K562 (cell line): ENCODE data around the gene NARF. TPM values are rescaled to one million over a fixed set of nuclear protein-coding genes. Genes with fewer than 3 reads are reported as not detected.
A peak's percentile ranks its signal among the peaks of the same experiment; 100 is the strongest.

Source experiments
- EHMT2 ChIP-seq: fragments of 450-650 bp; IDR thresholded peaks from 2 replicates; pipeline ENCODE4 v1.6.1; 2018; ENCODE audit warnings: antibody characterized with exemption
- HMGN3 ChIP-seq: IDR thresholded peaks from 2 replicates; pipeline ENCODE4 v1.6.1; 2011; ENCODE audit warnings: borderline replicate concordance, low read depth, mild to moderate bottlenecking, mixed read lengths, low read length; ENCODE audit not compliant: insufficient read length; ENCODE audit errors: extremely low read depth
- IRF2 ChIP-seq: sonication (generic); formaldehyde crosslinking; IDR thresholded peaks from 2 replicates; pipeline ENCODE4 v1.8.1; 2022; ENCODE audit warnings: mild to moderate bottlenecking, missing genetic modification reagents
- KAT2B ChIP-seq: IDR thresholded peaks from one replicate; pipeline ENCODE4 v1.6.1; 2012; ENCODE audit warnings: low read depth, mild to moderate bottlenecking, control low read depth, inconsistent platforms, low read length, moderate library complexity
- KDM1A ChIP-seq, 2 experiments: fragments of 450-650 bp; IDR thresholded peaks; 2 replicates each; pipeline ENCODE4 v1.6.1; 2016; ENCODE audit warnings: mild to moderate bottlenecking in 2 of 2
- MECOM ChIP-seq: fragments of 250-450 bp; sonication (Bioruptor Pico); IDR thresholded peaks from 2 replicates; pipeline ENCODE4 v1.8.0; 2022; ENCODE audit warnings: inconsistent platforms
- NCOR1 ChIP-seq: fragments of 450-650 bp; IDR thresholded peaks from 2 replicates; pipeline ENCODE4 v1.6.1; 2016; ENCODE audit warnings: mild to moderate bottlenecking, moderate library complexity
- NFIC ChIP-seq: fragments of 450-650 bp; IDR thresholded peaks from 2 replicates; pipeline ENCODE4 v1.6.1; 2017; ENCODE audit warnings: mild to moderate bottlenecking, inconsistent platforms
- NR2C1 ChIP-seq, 2 experiments: fragments of 450-650 bp; IDR thresholded peaks; 2 replicates each; pipeline ENCODE4 v1.6.1; 2017; ENCODE audit warnings: mild to moderate bottlenecking in 2 of 2, antibody characterized with exemption in 1 of 2, inconsistent platforms in 1 of 2, missing compliant biosample characterization in 1 of 2, missing genetic modification characterization in 1 of 2
- PTRF ChIP-seq: fragments of 450-650 bp; IDR thresholded peaks from 2 replicates; pipeline ENCODE4 v1.6.1; 2016; ENCODE audit warnings: mild to moderate bottlenecking, missing genetic modification characterization, missing compliant biosample characterization
- REST ChIP-seq, 2 experiments: fragments of 450-650 bp; formaldehyde crosslinking in 1 of 2; IDR thresholded peaks; 2 replicates each; pipeline versions ENCODE4 v1.4.0 to v1.6.1; 2014 to 2020; ENCODE audit warnings: mild to moderate bottlenecking in 2 of 2, borderline replicate concordance in 1 of 2, low read depth in 1 of 2
- SMAD4 ChIP-seq: fragments of 250-450 bp; sonication (Bioruptor Pico); conservative IDR thresholded peaks from 2 replicates; pipeline ENCODE4 v1.8.0; 2021; ENCODE audit warnings: inconsistent platforms, mild to moderate bottlenecking, moderate library complexity
- ZFP30 ChIP-seq: fragments of 250-450 bp; sonication (Bioruptor Pico); IDR thresholded peaks from 2 replicates; pipeline ENCODE4 v1.8.0; 2022; ENCODE audit warnings: moderate library complexity, mild to moderate bottlenecking, inconsistent platforms, borderline replicate concordance
- ZNF184 ChIP-seq: sonication (generic); formaldehyde crosslinking; IDR thresholded peaks from 2 replicates; pipeline ENCODE4 v1.5.0; 2020; ENCODE audit warnings: missing genetic modification reagents
- ZNF274 ChIP-seq: IDR thresholded peaks from 2 replicates; pipeline ENCODE4 v1.6.1; 2011; ENCODE audit warnings: low read depth, mild to moderate bottlenecking, low read length, moderate library complexity, borderline replicate concordance
- ZNF589 ChIP-seq: fragments of 200-800 bp; sonication (Bioruptor generic); IDR thresholded peaks from 2 replicates; pipeline ENCODE4 v1.6.1; 2016; ENCODE audit warnings: low read depth, missing genetic modification characterization, missing compliant biosample characterization
- polyA plus RNA-seq, 8 experiments: library from polyadenylated mRNA; depleted of rRNA in 4 of 8; stranded (reverse) in 5 of 8; unstranded in 3 of 8; fragments of >200 nt; fragmentation: Nextera tagmentation in 2 of 8; fragmentation: Illumina TruSeq in 1 of 8; extraction: Ambion mirVana in 2 of 8; extraction: Trizol in 1 of 8; gene quantifications; 2 replicates each; pipeline versions ENCODE4 v1.2.1 to v1.2.3, GENCODE V29; 2011 to 2014; ENCODE audit warnings: inconsistent platforms in 1 of 8, missing spikeins in 1 of 8
- total RNA-seq, 7 experiments: library from RNA; depleted of rRNA in 6 of 7; stranded (reverse); fragments of >200 nt in 6 of 7; fragmentation: Illumina TruSeq in 2 of 7; extraction: Trizol in 2 of 7; gene quantifications; 2 replicates each; pipeline versions ENCODE4 v1.2.1 to v1.2.3, GENCODE V29; 2011 to 2021; ENCODE audit warnings: low replicate concordance in 1 of 7
- TF ChIP-seq, protein P1 (sequence below), 2 experiments: IDR thresholded peaks; 2 replicates each; pipeline ENCODE4 v1.6.1; 2012; ENCODE audit warnings: improper control_type of control experiment in 2 of 2, low read depth in 2 of 2, low read length in 2 of 2, borderline replicate concordance in 1 of 2

The NARF gene
- total and polyA plus RNA-seq, 9 of the 15 experiments (the other 6 are each of a cell fraction or from before 2014, with no cell fraction given): 60.4 to 423 (median 132) TPM

GRCh38 chr17:82461827-82462524 is 3.4 kb downstream of the NARF start (continued):
- TF ChIP-seq, protein P1, sequence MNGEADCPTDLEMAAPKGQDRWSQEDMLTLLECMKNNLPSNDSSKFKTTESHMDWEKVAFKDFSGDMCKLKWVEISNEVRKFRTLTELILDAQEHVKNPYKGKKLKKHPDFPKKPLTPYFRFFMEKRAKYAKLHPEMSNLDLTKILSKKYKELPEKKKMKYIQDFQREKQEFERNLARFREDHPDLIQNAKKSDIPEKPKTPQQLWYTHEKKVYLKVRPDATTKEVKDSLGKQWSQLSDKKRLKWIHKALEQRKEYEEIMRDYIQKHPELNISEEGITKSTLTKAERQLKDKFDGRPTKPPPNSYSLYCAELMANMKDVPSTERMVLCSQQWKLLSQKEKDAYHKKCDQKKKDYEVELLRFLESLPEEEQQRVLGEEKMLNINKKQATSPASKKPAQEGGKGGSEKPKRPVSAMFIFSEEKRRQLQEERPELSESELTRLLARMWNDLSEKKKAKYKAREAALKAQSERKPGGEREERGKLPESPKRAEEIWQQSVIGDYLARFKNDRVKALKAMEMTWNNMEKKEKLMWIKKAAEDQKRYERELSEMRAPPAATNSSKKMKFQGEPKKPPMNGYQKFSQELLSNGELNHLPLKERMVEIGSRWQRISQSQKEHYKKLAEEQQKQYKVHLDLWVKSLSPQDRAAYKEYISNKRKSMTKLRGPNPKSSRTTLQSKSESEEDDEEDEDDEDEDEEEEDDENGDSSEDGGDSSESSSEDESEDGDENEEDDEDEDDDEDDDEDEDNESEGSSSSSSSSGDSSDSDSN (IDR thresholded peaks at IDR 0.05; ENCODE audit: borderline replicate concordance in 1 of 2, low read depth in 2 of 2, low read length in 2 of 2): 0 out of 4 replicates have a peak, but pooled peaks of 1 of the 2 experiments have one; percentile 61
- TF ChIP-seq ZNF184 (CRISPR knock-in tag) (no peak), NR2C1 (IDR thresholded peaks at IDR 0.05) (no peak), NR2C1 (tag; IDR thresholded peaks at IDR 0.05) (peak; percentile 68), ZFP30 (CRISPR knock-in tag) (no peak), PTRF (no peak), NCOR1 (peak; percentile 99), KAT2B (no peak), ZNF589 (0 out of 2 replicates have a peak, but pooled peaks have one; percentile 41), KDM1A (IDR thresholded peaks at IDR 0.05) (peak; percentile 92 to 98), HMGN3 (peak; percentile 99), MECOM (0 out of 2 replicates have a peak, but pooled peaks have one; percentile 17), IRF2 (CRISPR knock-in tag) (no peak), EHMT2 (peak; percentile 74; the same call in 1 of the 2 replicates), SMAD4 (peak; percentile 95), REST (IDR thresholded peaks at IDR 0.05; ENCODE audit: borderline replicate concordance) (peak; percentile 53), REST (CRISPR knock-in tag; IDR thresholded peaks at IDR 0.05; ENCODE audit: low read depth) (peak; percentile 22; the same call in 1 of the 2 replicates), ZNF274 (no peak), NFIC (peak; percentile 100)
